HepG2 (cell line): ENCODE data around the gene JSRP1. TPM values are rescaled to one million over a fixed set of nuclear protein-coding genes. Genes with fewer than 3 reads are reported as not detected.

Experiments
- HIVEP1 ChIP-seq: sonication (generic); formaldehyde crosslinking; IDR thresholded peaks from 2 replicates; pipeline ENCODE4 v1.4.0; 2020; ENCODE audit warnings: mild to moderate bottlenecking, missing genetic modification reagents
- ISL2 ChIP-seq: sonication (generic); formaldehyde crosslinking; IDR thresholded peaks from 2 replicates; pipeline ENCODE4 v1.5.0; 2020; ENCODE audit warnings: missing genetic modification reagents
- MIER2 ChIP-seq: IDR thresholded peaks from 2 replicates; pipeline ENCODE4 v1.6.1; 2016; ENCODE audit warnings: missing biosample characterization, missing genetic modification reagents
- NCOA5 ChIP-seq: sonication (generic); formaldehyde crosslinking; IDR thresholded peaks from 2 replicates; pipeline ENCODE4 v1.4.0; 2020; ENCODE audit warnings: missing genetic modification reagents
- NFKB2 ChIP-seq: sonication (generic); formaldehyde crosslinking; IDR thresholded peaks from 2 replicates; pipeline ENCODE4 v1.4.0; 2020; ENCODE audit warnings: missing genetic modification reagents, borderline replicate concordance
- TOE1 ChIP-seq: sonication (generic); formaldehyde crosslinking; IDR thresholded peaks from 2 replicates; pipeline ENCODE4 v1.4.0; 2020; ENCODE audit warnings: mild to moderate bottlenecking, missing genetic modification reagents
- ZBTB2 ChIP-seq: sonication (generic); formaldehyde crosslinking; IDR thresholded peaks from 2 replicates; pipeline ENCODE4 v1.8.0; 2022; ENCODE audit warnings: low read depth, missing genetic modification reagents
- ZBTB25 ChIP-seq: IDR thresholded peaks from 2 replicates; pipeline ENCODE4 v1.6.1; 2018; ENCODE audit warnings: missing genetic modification reagents
- ZBTB3 ChIP-seq: sonication (generic); formaldehyde crosslinking; IDR thresholded peaks from 2 replicates; pipeline ENCODE4 v1.4.0; 2020; ENCODE audit warnings: low read depth, mild to moderate bottlenecking, moderate library complexity, missing genetic modification reagents, borderline replicate concordance
- ZBTB37 ChIP-seq: sonication (generic); formaldehyde crosslinking; IDR thresholded peaks from 2 replicates; pipeline ENCODE4 v1.4.0; 2020; ENCODE audit warnings: mild to moderate bottlenecking, missing genetic modification reagents
- ZNF431 ChIP-seq: sonication (generic); formaldehyde crosslinking; IDR thresholded peaks from 2 replicates; pipeline ENCODE4 v1.9.0; 2022; ENCODE audit warnings: missing genetic modification reagents, low read depth, mild to moderate bottlenecking, borderline replicate concordance
- ZNF570 ChIP-seq: sonication (generic); formaldehyde crosslinking; IDR thresholded peaks from 2 replicates; pipeline ENCODE4 v1.4.0; 2020; ENCODE audit warnings: mild to moderate bottlenecking, missing genetic modification reagents, borderline replicate concordance
- ZNF800 ChIP-seq: sonication (generic); formaldehyde crosslinking; IDR thresholded peaks from 2 replicates; pipeline ENCODE4 v1.4.0; 2020; ENCODE audit warnings: missing genetic modification reagents
- polyA plus RNA-seq, 8 experiments: library from polyadenylated mRNA; depleted of rRNA in 3 of 8; stranded (reverse) in 7 of 8; unstranded in 1 of 8; fragments of >200 nt; fragmentation: Illumina TruSeq in 4 of 8; extraction: Trizol in 4 of 8; gene quantifications; 2 replicates each; pipeline versions ENCODE4 v1.2.1 to v1.2.3, GENCODE V29; 2011 to 2016; ENCODE audit warnings: low read depth in 4 of 8, missing spikeins in 1 of 8, mixed read lengths in 1 of 8; ENCODE audit not compliant: insufficient read depth in 1 of 8
- total RNA-seq, 5 experiments: library from RNA; depleted of rRNA; stranded (reverse); fragments of >200 nt; fragmentation: Illumina TruSeq; extraction: Trizol; gene quantifications; 2 replicates each; pipeline ENCODE4 v1.2.3, GENCODE V29; 2016; ENCODE audit warnings: low read depth in 1 of 5
- TF ChIP-seq, protein P1 (sequence below): IDR thresholded peaks from 2 replicates; pipeline ENCODE4 v1.6.1; 2016; ENCODE audit warnings: low read depth, control low read depth
- TF ChIP-seq, protein P2 (sequence below): sonication (generic); formaldehyde crosslinking; conservative IDR thresholded peaks from 2 replicates; pipeline ENCODE4 v1.8.0; 2022; ENCODE audit warnings: mild to moderate bottlenecking, moderate library complexity, missing genetic modification reagents

The JSRP1 gene
- total and polyA plus RNA-seq, 2 of the 13 experiments (the other 11 are each of a cell fraction or from before 2014, with no cell fraction given) = 0.16 to 0.38 TPM

GRCh38 chr19:2236314-2237050 is 19.7 kb downstream of the JSRP1 start, which contains the start of the genes PLEKHJ1 and SF3A2 (continued):
- TF ChIP-seq ZBTB25 (CRISPR knock-in tag) = peak; percentile 100
- TF ChIP-seq HIVEP1 = peak; percentile 97
- TF ChIP-seq ZNF800 (CRISPR knock-in tag) = peak; percentile 67; the same call in 1 of the 2 replicates
- TF ChIP-seq MIER2 (CRISPR knock-in tag) = peak; percentile 40
- no peak for TF ChIP-seq ZBTB37 (CRISPR knock-in tag)
- no peak; the same call in 1 of the 2 replicates for TF ChIP-seq ZBTB3 (CRISPR knock-in tag)
- TF ChIP-seq TOE1 (CRISPR knock-in tag) = peak; percentile 70; the same call in 1 of the 2 replicates
- peak; percentile 58 for TF ChIP-seq ISL2
- peak; percentile 81; the same call in 1 of the 2 replicates for TF ChIP-seq NCOA5 (CRISPR knock-in tag)
- TF ChIP-seq, protein P1, sequence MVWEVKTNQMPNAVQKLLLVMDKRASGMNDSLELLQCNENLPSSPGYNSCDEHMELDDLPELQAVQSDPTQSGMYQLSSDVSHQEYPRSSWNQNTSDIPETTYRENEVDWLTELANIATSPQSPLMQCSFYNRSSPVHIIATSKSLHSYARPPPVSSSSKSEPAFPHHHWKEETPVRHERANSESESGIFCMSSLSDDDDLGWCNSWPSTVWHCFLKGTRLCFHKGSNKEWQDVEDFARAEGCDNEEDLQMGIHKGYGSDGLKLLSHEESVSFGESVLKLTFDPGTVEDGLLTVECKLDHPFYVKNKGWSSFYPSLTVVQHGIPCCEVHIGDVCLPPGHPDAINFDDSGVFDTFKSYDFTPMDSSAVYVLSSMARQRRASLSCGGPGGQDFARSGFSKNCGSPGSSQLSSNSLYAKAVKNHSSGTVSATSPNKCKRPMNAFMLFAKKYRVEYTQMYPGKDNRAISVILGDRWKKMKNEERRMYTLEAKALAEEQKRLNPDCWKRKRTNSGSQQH (CRISPR knock-in tag) = peak; percentile 95
- peak; percentile 54; the same call in 1 of the 2 replicates for TF ChIP-seq ZNF570
- TF ChIP-seq, protein P2, sequence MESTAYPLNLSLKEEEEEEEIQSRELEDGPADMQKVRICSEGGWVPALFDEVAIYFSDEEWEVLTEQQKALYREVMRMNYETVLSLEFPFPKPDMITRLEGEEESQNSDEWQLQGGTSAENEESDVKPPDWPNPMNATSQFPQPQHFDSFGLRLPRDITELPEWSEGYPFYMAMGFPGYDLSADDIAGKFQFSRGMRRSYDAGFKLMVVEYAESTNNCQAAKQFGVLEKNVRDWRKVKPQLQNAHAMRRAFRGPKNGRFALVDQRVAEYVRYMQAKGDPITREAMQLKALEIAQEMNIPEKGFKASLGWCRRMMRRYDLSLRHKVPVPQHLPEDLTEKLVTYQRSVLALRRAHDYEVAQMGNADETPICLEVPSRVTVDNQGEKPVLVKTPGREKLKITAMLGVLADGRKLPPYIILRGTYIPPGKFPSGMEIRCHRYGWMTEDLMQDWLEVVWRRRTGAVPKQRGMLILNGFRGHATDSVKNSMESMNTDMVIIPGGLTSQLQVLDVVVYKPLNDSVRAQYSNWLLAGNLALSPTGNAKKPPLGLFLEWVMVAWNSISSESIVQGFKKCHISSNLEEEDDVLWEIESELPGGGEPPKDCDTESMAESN (CRISPR knock-in tag) = peak; percentile 90
- peak; percentile 33; the same call in 1 of the 2 replicates for TF ChIP-seq ZNF431 (CRISPR knock-in tag)
- TF ChIP-seq ZBTB2 = peak; percentile 96
- TF ChIP-seq NFKB2 (CRISPR knock-in tag) = peak; percentile 93; the same call in 1 of the 2 replicates
